HG02678 (cell line): ENCODE results near the gene CTXND2.
"Not testable (repeated sequence)": the region's sequence is repeated elsewhere in the genome, so short reads cannot be mapped to it uniquely, and the experiment has no call there.

Source experiments
- ATAC-seq: cut with Tn5 transposase; IDR thresholded peaks from one replicate; pipeline ENCODE4 v1.9.1; 2021; ENCODE audit warnings: mild to moderate bottlenecking, moderate library complexity; ENCODE audit not compliant: unreplicated experiment

CTXND2 gene

GRCh38 chr1:150887018-150887417, at the start of gene CTXND2:
Gene CTXND2 (plus strand): TSS chr1:150887136. CDS start chr1:150912315, 25,179 bp downstream.
- ATAC-seq: no peak

GRCh38 chr1:150840850-150841249, 46.1 kb upstream of the CTXND2 start:
- not testable (repeated sequence) for ATAC-seq

- ATAC-seq: peak; percentile 50
These were observed 45.3 kb upstream of the CTXND2 start for GRCh38 chr1:150841626-150842025.

GRCh38 chr1:150842343-150842742, 44.6 kb upstream of the CTXND2 start:
- no peak for ATAC-seq

GRCh38 chr1:150842964-150843363, 44.0 kb upstream of the CTXND2 start:
- ATAC-seq: no peak

GRCh38 chr1:150843474-150843873, 43.5 kb upstream of the CTXND2 start:
- no peak for ATAC-seq

GRCh38 chr1:150846473-150847146, 40.3 kb upstream of the CTXND2 start:
- no peak for ATAC-seq

- not testable (repeated sequence) for ATAC-seq
These were observed 36.1 kb upstream of the CTXND2 start for GRCh38 chr1:150850801-150851362.

GRCh38 chr1:150852734-150853133, 34.2 kb upstream of the CTXND2 start:
- ATAC-seq: not testable (repeated sequence)

GRCh38 chr1:150863724-150864123, 23.2 kb upstream of the CTXND2 start:
- ATAC-seq: no peak

GRCh38 chr1:150864200-150864599, 22.7 kb upstream of the CTXND2 start:
- not testable (repeated sequence) for ATAC-seq

- ATAC-seq: no peak
These were observed 17.3 kb upstream of the CTXND2 start for GRCh38 chr1:150869683-150870082.

GRCh38 chr1:150872572-150872971, 14.4 kb upstream of the CTXND2 start:
- ATAC-seq: no peak

- ATAC-seq: no peak
These were observed 13.4 kb upstream of the CTXND2 start for GRCh38 chr1:150873521-150873920.

GRCh38 chr1:150874455-150875196, 12.3 kb upstream of the CTXND2 start:
- no peak for ATAC-seq

GRCh38 chr1:150875197-150876118, 11.5 kb upstream of the CTXND2 start:
- no peak for ATAC-seq

- ATAC-seq: no peak
These were observed 10.8 kb upstream of the CTXND2 start for GRCh38 chr1:150876119-150876454.

GRCh38 chr1:150878931-150879330, 8.0 kb upstream of the CTXND2 start:
- ATAC-seq: not testable (repeated sequence)

- ATAC-seq: no peak
These were observed 5.4 kb upstream of the CTXND2 start for GRCh38 chr1:150881331-150882070.

GRCh38 chr1:150883121-150883520, 3.8 kb upstream of the CTXND2 start:
- ATAC-seq: not testable (repeated sequence)
